NCI-H1930 (cell line): ENCODE results near the gene SPECC1.
"Not testable (repeated sequence)": the region's sequence is repeated elsewhere in the genome, so short reads cannot be mapped to it uniquely, and the experiment has no call there.

Experiments used
- DNase-seq, 2 experiments: peaks; one replicate each; lab custom pipeline; 2025; lab: John Stamatoyannopoulos, UW

SPECC1 gene, protein sequence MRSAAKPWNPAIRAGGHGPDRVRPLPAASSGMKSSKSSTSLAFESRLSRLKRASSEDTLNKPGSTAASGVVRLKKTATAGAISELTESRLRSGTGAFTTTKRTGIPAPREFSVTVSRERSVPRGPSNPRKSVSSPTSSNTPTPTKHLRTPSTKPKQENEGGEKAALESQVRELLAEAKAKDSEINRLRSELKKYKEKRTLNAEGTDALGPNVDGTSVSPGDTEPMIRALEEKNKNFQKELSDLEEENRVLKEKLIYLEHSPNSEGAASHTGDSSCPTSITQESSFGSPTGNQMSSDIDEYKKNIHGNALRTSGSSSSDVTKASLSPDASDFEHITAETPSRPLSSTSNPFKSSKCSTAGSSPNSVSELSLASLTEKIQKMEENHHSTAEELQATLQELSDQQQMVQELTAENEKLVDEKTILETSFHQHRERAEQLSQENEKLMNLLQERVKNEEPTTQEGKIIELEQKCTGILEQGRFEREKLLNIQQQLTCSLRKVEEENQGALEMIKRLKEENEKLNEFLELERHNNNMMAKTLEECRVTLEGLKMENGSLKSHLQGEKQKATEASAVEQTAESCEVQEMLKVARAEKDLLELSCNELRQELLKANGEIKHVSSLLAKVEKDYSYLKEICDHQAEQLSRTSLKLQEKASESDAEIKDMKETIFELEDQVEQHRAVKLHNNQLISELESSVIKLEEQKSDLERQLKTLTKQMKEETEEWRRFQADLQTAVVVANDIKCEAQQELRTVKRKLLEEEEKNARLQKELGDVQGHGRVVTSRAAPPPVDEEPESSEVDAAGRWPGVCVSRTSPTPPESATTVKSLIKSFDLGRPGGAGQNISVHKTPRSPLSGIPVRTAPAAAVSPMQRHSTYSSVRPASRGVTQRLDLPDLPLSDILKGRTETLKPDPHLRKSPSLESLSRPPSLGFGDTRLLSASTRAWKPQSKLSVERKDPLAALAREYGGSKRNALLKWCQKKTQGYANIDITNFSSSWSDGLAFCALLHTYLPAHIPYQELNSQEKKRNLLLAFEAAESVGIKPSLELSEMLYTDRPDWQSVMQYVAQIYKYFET

DNA sequence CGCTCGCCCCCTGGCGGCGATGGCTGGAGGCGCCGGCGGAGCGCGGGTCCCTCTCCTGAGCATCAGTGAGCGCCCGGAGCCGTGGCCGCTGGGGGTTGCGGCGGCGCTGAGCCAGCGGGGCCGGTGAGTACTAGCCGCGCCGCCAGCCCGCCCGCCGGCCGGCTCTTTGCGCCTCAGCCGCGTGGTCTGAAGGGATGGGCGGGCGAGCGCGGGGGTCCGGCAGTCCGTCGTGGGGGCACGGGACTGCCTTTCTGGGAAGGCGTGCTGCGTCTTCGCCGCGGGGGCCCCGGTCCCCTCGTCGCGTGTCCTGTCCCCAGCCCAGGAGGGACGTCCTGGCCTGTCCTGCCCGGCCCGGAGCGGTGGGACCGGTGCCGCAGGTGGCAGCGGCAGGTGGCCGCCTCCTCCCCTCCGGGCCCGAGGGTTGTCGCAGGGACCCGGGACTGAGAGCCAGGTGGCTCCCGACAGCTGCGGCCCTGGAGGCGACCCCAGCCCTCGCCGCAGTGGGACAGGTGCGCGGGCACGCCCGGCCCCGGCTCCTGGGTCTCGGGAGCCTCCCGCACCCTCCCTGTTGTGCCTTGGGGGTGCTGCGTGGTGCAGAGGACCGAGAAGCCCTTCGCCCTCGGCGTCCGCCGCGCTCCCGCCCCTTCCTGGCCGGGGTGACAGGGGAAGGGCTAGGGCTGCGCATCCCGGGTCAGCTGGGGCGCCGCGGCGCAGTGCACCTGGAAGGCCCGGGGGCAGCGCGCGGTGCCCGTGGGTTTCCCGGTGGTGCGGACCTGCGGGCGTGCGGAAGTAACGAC, at the start of gene SPECC1:
TSS of gene SPECC1 (plus strand) at position 58 of the 797 bp plus-strand sequence. CDS start 87,293 bp downstream, outside the sequence.
- peak; percentile 70 to 91 for DNase-seq

DNA sequence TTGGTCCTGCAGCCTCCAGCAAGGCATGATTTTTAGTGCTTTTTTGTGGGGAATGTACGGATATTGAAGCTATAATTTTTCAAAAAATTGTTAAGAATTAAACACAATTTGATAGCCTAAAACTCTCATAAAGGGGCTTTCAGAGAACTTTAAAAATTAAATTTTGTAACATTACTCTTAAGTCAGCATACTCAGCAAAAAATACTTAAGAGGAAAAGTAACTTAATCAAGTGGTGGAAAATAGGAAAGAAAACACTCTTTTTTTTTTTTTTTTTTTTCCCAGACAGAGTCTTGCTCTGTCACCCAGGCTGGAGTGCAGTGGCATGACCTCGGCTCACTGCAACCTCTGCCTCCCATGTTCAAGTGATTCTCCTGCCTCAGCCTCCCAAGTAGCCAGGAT, 46.2 kb upstream of the SPECC1 start:
- not testable (repeated sequence) for DNase-seq

DNA sequence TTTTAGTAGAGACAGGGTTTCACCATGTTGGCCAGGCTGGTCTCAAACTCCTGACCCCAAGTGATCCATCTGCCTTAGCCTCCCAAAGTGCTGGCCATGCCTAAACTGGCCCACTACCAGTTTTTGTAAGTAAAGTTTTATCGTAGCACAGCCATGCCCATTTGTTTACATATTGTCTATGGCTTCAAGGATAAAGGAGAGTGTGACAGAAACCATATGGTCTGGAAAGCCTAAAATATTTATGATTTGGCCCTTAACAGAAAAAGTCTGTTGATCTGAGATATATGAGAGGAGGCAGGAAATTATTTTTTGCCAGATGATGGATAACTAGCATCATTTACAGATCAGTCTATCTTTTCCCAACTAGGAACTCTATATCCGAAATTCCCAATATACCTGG, 36.0 kb upstream of the SPECC1 start:
- DNase-seq: no peak

DNA sequence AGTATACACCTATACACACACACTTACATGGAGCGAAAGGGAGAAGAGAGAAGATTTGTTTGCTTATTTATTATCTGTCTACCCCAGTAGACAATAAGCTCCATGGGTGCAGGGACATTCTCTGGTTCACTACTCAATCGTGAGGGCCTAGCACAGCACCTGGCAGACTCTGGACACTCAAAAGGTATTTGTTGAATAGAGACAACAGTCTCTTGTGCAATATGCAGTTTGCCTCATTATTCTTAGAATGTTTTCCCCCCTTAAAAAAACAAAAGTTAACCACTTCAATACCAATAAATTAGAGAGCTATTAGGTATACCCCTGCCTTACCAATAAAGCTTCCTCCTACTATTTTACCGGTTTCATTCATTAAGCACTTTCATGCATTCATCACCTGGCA, 33.6 kb upstream of the SPECC1 start:
- no peak for DNase-seq

DNA sequence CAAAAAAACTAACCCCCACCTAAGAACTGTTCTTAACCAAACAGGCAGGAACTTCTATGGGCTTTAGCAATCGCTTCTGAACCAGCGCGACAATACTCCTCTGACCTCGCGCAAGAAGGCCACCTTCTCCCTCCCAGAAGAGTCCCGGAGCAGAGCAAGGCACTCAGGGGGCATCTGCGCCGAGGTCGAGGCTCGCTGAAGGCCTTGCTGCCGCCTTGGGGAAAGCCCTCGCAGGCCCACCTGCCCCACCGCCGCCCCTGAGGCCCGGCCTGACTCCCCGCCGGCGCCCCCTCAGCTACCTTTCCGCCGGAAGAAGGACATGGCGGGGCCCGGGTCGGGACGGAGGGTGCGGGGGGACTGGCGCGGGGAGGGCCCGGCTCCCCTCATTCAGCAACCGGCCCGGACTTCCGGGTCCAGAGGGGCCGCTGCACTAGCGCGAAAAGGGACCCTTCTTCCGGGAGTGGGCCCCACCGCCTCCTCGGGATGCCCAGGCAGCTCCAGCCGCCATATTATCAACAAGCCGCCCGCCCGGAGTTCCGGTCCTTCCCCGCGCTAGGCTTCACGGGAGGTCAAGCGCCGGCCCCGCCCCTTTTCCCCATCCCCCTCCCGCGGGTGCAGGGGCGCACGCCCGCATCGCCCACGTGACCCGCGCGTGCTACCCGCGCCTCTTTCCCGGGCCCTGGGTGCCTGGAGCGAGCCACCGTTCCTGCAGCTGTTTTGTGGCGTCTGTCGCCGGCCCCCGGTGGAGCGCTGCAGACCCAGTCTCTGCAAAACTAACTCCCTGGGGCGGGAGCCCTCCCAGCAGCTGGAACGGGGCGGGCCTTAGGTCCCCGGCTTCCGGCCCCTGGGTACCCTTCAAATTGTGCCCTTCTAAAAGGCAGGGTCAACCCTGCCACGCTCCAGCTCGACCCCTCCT, 31.6 kb upstream of the SPECC1 start, which contains the start of gene AKAP10:
TSS of gene AKAP10 (minus strand) at position 536 of the 916 bp plus-strand sequence. CDS start at position 387, 149 bp downstream.
- peak; percentile 79 to 89 for DNase-seq

DNA sequence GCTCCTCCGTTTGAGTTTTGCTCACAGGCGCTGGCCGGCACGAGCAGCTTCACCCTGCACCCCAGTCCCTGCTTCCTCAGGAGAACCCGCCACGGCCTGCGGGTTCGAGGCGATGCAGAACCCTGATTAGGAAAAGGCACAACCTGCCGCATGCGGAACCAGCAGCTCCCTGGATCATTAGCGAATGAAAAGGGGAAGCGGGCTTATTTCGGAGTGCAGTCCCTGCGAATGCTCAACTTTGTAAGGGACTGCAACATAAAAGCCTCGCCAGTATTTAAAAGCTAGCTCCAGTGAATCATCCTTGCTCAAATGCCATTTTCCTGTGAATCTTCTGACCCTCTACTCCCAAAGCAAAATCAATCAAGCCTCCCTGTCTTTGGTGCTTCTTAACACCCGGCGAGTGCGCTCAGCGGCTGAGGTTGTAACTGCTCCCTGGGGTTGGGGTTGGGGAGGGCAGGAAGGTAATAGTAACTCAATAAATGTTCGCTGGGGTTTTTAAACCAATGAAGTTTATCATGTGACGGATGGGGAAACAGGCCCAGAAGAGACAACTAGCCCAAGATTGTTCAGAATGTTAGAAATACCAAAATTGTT, 30.9 kb upstream of the SPECC1 start:
- no peak for DNase-seq

DNA sequence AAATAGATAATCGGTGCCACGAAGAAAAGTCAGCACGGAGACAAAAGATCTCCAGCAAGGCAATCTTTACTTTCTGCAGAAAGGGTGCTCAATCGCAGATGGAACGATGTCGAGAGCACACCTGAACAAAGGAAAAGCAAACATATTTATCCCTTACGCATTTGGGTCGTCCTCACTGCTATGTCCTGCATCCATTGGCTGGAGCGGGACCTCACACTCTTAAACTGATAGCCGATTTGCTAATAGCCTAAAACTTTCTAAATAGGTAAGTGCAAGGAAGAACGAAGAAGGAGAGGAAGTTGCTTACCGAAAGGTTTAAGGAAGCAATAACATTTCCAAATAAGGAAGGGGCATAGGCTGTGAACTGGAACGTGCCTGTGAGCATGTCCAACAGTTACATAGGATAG, 30.4 kb upstream of the SPECC1 start:
- no peak for DNase-seq

DNA sequence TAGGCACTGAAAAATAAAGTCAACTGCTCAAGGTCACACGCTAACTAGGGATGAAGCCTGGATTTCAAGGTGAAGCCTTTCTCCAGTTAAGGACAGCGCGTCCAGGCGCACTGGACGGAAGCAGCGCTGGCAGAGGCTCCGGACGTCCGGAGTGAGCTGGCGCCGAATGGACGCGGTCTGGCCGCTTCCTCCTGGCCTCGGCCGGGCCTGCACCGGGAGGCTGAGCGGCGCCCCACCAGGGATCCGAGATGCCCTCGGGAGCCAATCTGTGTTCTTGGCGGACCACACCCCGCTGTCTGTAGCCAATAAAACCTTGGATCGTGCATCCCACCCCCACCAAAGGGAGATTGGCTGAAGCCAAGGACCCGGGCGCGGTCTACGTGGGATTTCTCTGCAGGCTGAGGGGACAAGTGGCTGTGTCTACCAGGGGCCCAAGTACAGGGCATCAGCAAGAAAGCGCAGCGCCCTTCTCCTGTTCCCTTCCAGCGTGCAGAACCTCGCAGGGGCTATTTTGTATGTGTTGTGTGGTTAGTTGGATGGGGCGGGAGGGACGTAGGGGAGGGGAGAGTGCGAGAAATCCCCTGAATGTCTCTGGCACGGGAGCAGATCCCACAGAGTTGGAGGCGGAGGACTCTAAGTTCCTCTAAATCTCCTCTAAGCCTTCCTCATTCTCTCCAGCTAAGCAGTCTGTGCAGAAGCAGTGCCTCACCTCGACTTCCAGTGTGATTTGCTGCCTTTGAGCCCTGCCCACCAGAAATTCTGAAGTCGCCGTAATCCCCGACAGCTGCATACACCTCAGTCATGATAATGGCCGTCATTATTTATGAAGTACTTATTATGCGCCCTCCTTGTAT, 29.0 kb upstream of the SPECC1 start:
- DNase-seq: no peak

DNA sequence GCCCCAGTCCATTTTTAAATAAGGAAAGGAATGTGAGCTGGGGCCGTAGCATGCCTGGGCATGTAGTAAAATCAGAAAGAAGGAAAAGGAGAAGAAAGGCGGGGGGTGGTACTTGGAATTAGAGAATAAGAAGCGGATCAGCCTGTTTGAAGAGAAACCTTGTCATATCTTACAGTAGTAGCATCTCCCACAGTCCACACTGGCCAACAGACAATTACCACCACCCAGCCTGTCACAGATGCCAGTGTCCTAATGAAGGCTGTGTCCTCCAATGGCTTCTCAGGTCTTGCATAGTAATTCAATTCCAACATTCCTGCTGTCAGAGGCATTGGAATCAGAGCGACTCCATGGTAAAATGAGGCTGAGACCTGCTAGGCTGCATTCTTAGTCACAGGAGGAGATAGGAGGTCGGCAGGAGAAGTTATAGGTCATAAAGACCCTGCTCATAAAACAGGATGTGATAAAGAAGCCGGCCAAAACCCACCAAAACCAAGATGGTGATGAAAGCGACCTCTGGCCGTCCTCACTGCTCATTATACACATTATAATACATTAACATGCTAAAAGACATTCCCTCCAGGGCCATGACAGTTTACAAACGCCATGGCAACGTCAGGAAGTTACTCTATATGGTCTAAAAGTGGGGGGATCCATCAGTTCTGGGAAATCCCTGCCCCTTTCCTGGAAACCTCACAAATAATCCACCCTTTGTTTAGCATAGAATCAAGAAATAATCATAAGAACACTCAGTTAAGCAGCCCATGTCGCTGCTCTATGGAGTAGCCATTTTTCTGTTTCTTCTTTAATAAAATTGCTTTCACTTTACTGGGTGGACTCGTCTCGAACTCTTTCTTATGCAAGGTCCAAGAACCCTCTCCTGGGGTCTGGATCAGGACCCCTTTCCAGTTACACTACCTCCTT, 22.0 kb upstream of the SPECC1 start:
- DNase-seq: no peak

DNA sequence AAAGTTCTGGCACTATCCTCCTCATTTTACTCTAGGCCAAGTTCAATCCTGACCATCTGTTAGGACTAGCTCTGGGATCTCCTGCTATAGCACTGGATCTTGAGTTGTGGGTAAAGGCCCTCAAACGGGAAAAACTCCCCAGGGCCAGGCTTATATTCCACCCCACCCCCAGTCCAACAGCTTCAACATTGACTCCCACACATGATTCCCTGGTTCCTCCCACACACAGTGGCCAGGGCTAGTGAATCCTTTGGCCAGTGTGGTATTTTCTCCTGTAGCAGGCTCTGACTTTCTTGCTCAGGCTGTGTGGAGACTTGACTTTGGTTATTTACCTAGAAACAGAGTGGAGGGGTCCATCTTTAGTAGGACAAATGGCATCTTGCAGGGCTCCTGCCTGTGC, 21.3 kb upstream of the SPECC1 start:
- no peak for DNase-seq

DNA sequence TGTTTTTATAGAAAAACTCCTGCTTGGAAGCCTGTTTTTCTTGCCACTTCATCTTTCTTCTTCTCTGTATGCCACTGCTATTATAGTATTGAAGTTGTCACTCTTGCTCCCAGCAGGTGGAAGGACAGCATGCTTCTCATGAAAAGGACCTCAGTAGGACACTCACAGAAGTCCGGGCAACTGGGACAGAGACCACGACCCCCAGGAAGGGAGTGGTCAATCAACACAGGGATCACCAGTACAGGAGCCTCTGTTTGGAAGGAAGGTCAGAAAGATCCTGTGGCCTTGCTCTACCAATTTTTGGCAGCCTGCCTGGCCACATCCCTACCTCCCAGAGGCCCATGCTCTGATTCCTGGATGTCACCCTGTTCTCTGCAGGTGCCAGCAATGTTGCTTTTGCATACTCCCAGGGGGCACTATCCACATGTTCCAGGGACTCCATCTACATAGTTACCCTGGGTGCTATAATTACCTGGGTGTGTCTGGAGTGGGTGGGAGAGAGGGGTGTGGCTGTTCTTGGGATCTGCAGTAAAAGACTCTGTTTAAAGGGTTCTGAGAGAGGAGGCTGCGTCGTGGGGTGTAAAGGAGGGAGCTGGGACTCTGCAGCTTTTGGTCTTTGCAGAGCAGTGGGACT, 17.8 kb upstream of the SPECC1 start:
- DNase-seq: no peak

DNA sequence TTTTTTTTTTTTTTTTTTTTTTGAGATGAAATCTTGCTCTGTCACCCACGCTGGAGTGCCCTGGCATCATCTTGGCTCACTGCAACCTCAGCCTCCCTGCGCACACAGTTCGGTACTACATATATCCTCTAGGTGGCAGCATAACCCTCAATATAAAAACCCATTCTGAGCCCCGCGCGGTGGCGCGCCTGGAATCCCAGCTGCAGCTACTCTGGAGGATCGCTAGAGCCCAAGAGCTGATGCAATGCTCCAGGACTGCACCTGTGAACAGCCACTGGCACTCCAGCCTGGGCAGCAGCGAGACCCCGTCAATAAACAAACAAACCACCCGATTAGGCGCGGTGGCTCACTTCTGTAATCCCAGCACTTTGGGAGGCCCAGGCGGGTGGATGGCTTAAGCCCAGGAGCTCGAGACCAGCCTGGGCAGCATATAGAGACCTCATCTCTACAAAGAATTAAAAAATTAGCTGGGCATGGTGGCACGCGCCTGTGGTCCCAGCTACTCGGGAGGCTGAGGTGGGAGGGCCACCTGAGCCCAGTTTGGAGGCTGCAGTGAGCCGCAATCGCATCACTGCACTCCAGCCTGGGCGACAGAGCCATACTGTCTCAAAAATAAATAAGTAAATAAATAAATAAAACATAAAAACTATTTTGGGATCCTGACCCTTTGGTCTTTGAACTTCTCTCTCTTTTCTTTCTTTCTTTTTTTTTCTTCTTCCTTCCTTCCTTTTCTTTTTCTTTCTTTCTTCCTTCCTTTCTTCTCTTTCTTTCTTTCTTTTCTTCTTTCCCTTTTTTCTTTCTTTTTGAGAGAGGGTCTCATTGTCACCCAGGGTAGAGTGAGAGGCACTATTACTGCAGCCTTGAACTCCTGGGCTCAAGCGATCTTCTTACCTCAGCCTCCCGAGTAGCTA, 16.1 kb upstream of the SPECC1 start:
- DNase-seq: peak; percentile 84 to 92

DNA sequence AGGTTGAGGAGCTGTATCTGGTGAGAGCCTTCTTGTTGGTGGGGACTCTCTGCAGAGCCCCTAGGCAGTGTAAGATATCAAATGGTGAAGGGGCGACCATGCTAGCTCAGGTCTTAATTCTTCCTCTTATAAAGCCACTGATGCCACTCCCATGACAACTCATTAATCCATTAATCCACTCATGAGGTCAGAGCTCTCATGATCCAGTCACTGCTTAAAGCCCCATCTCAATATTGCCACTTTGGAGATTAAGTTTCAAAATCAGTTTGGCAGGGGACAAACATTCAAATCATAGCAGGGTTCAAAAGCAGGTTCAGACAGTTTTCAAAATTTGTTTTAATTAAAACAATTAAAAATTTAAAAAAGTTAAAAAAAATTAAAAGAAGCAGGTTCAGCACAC, 13.1 kb upstream of the SPECC1 start:
- no peak for DNase-seq

DNA sequence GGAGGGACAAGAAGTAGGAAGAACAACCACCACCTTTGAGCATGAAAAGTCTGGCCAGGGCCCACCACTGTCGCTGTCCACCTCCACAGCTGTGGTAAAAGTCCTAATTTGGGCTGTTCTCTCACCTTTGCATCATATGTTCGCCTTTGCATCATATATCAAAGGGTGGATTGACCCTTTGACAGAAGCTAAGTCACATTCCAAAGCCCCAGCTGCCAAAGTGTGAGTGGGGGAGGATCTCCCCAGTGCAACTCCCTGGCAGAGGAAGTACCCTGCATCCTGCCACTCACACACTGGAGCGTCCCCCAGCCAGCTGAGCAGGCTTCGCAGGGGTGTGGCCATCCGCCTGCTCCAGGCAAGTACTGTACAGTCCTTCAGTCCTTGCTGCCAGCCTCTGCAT, 12.7 kb upstream of the SPECC1 start:
- DNase-seq: no peak

DNA sequence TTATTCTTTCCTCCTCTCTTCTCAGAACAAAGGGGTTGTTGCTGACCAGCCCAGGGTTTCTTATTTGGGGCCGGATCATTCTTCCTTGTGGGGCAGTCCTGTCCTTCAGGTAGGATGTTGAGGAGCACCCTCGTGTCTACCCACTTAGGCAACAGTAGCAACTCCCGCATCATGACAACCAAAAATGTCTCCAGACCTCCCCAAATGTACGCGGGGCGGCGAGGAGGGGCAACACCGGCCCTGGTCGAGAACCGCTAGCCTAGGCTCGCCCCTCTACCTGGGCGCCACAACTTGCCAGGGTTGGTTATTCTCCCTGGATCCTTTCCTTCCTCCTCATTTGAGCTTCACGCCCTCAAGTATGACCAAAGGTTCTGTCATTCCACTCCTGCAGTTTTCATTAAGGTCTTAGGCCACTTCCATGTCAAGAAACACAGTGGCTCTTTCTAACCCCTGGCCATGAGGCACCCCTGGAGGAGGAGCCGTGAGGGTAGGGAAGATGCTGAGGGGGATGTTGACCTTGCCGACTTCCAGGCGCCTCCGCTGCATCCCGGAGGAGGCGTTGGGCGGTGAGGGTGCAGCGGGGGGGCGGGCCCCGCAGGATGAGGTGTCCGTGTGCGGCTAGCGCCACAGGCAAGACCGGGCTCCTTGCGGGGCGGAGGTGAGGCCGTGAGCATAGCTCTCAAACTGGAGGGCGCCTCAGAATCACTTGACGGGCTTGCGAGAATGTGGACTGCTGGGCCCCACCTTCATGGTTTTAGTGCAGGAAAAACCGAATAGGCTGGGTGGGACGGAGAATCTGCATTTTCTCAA, 712 bp upstream of the SPECC1 start:
- DNase-seq: peak; percentile 35 to 45

DNA sequence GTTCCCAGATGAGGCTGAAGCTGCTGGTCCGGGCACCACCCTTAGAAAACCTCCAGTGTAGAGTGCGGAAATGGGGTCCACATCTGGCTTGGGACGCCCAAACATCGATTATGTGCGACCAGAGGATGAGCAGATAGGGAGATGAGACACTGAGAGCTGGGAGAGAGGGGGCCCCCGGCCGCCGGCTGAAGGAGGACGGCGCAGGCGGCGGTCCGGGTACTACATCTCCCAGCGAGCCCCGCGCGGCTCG, 182 bp upstream of the SPECC1 start:
- no peak for DNase-seq
